SK-N-MC (cell line): ENCODE results near the gene PYDC2.

Experiments used
- DNase-seq: peaks from one replicate; pipeline ENCODE4 v3.0.0-alpha.2; 2011; ENCODE audit warnings: low read depth, low spot score
- H3K27ac ChIP-seq: fragments of 200-600 bp; sonication (generic); 2 replicates; pipeline ENCODE4 v1.5.1; 2016; ENCODE audit warnings: mixed run types
- H3K36me3 ChIP-seq: fragments of 200-600 bp; sonication (generic); 2 replicates; pipeline ENCODE4 v1.6.1; 2017; ENCODE audit warnings: antibody characterized with exemption, low read length, mixed read lengths; ENCODE audit not compliant: insufficient read depth
- H3K4me3 ChIP-seq: fragments of 200-600 bp; sonication (generic); 2 replicates; pipeline ENCODE4 v1.5.1; 2016
- H3K9ac ChIP-seq: fragments of 200-600 bp; sonication (generic); 2 replicates; pipeline ENCODE4 v1.8.0; 2017; ENCODE audit warnings: mixed run types, mixed read lengths; ENCODE audit not compliant: insufficient read length
- H3K9me3 ChIP-seq: fragments of 200-600 bp; sonication (generic); 2 replicates; pipeline ENCODE4 v1.6.1; 2017; ENCODE audit warnings: low read depth, mild to moderate bottlenecking, antibody characterized with exemption, low read length, moderate library complexity, mixed read lengths
- EZH2 ChIP-seq: fragments of 200-600 bp; sonication (generic); IDR thresholded peaks from one replicate; pipeline ENCODE4 v1.6.1; 2017; ENCODE audit warnings: antibody characterized with exemption
- FOXP2 ChIP-seq: optimal IDR thresholded peaks from 2 replicates; pipeline ENCODE3; 2011; ENCODE audit warnings: mild to moderate bottlenecking, moderate library complexity; ENCODE audit not compliant: insufficient read depth; ENCODE audit errors: extremely low read length, control extremely low read depth
- POLR2AphosphoS5 ChIP-seq: IDR thresholded peaks from 2 replicates; pipeline ENCODE4 v1.6.1; 2012; ENCODE audit warnings: mild to moderate bottlenecking, low read depth, low read length, borderline replicate concordance

The PYDC2 gene

GRCh38 chr3:191426311-191426710, 34.7 kb upstream of the PYDC2 start:
- TF ChIP-seq FOXP2 (no peak), EZH2 (no peak), POLR2AphosphoS5 (no peak)
- Histone ChIP-seq H3K9ac (no peak overlapping the region), H3K36me3 (no peaks in the 10 kb centered on the region), H3K27ac (no peak overlapping the region), H3K4me3 (no peak overlapping the region), H3K9me3 (no peaks in the 10 kb centered on the region)
- no peak for DNase-seq

GRCh38 chr3:191428177-191428576, 32.8 kb upstream of the PYDC2 start:
- Histone ChIP-seq H3K27ac (no peak overlapping the region), H3K9me3 (no peaks in the 10 kb centered on the region), H3K4me3 (no peak overlapping the region), H3K36me3 (no peaks in the 10 kb centered on the region), H3K9ac (no peak overlapping the region)
- DNase-seq, result no peak
- TF ChIP-seq POLR2AphosphoS5, result no peak
- no peak for TF ChIP-seq FOXP2
- TF ChIP-seq EZH2, result no peak

- no peak overlapping the region for H3K9ac ChIP-seq
- H3K36me3 ChIP-seq, result no peaks in the 10 kb centered on the region
- no peak for DNase-seq
- no peak overlapping the region for H3K27ac ChIP-seq
- H3K4me3 ChIP-seq, result no peak overlapping the region
- no peak for TF ChIP-seq POLR2AphosphoS5
- TF ChIP-seq FOXP2, result no peak
- no peak for TF ChIP-seq EZH2
- H3K9me3 ChIP-seq, result no peaks in the 10 kb centered on the region
These were observed 30.9 kb upstream of the PYDC2 start for GRCh38 chr3:191430103-191430502.

DNA sequence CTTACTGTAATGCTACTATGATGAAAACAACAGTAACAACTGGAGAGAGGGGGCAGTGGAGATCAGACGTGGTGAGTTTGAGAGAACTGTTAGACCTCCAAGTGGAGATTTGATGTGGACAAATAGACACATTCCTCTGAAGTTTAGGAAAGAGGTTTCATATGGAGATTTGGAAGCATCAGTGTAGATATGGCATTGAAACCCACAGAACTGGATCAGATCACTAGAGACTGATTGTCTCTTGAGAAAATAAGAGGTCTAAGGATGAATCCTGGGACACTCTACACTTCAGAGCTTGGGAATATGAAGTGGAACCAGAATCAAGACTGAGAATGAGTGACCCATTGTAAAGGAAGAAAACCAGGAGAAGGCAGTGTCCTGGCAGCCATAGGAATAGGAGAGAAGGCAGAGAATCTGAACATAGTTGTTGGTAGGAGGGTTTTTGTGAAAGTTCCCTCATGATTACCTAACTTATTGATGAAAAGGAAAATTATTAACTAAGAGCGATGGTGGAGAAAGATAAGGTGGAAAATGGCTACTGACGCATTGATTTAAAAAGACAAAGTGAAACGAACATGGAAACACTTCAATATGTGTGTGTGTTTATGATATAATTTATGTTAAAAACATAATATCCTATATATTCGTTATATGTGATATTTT, 29.7 kb upstream of the PYDC2 start:
- H3K4me3 ChIP-seq, result no peak overlapping the region
- H3K9me3 ChIP-seq, result no peaks in the 10 kb centered on the region
- no peak overlapping the region for H3K9ac ChIP-seq
- no peaks in the 10 kb centered on the region for H3K36me3 ChIP-seq
- TF ChIP-seq FOXP2, result no peak
- no peak for TF ChIP-seq POLR2AphosphoS5
- TF ChIP-seq EZH2, result no peak
- H3K27ac ChIP-seq, result no peak overlapping the region
- DNase-seq, result no peak

GRCh38 chr3:191432162-191432561, 28.8 kb upstream of the PYDC2 start:
- no peak for TF ChIP-seq EZH2
- TF ChIP-seq FOXP2, result no peak
- TF ChIP-seq POLR2AphosphoS5, result no peak
- no peak overlapping the region for H3K27ac ChIP-seq
- DNase-seq, result no peak
- no peak overlapping the region for H3K4me3 ChIP-seq
- no peak overlapping the region for H3K9ac ChIP-seq
- no peaks in the 10 kb centered on the region for H3K36me3 ChIP-seq
- H3K9me3 ChIP-seq, result no peaks in the 10 kb centered on the region

DNA sequence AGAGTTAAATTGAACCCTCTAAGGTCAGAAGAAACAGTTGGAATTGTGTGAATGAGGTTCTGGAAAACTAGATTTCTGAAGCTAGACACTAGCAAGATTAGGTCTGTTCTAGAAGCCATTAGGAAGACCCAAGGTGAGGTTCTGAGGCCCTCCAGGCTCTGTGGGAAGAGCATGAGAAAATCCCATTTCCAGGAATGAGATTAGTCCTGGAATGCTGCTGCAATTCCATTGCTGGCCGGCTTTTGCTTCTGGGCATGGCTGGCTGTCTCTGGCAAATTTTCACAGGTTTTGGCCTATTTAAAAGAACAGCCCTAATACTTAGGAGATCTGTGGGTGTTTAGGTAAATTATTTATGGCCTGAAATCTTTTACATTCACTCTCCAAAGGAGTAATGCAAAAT, 26.9 kb upstream of the PYDC2 start:
- no peaks in the 10 kb centered on the region for H3K36me3 ChIP-seq
- TF ChIP-seq POLR2AphosphoS5 (no peak), FOXP2 (no peak), EZH2 (no peak)
- H3K27ac ChIP-seq, result no peak overlapping the region
- no peak overlapping the region for H3K9ac ChIP-seq
- no peaks in the 10 kb centered on the region for H3K9me3 ChIP-seq
- no peak for DNase-seq
- no peak overlapping the region for H3K4me3 ChIP-seq

DNA sequence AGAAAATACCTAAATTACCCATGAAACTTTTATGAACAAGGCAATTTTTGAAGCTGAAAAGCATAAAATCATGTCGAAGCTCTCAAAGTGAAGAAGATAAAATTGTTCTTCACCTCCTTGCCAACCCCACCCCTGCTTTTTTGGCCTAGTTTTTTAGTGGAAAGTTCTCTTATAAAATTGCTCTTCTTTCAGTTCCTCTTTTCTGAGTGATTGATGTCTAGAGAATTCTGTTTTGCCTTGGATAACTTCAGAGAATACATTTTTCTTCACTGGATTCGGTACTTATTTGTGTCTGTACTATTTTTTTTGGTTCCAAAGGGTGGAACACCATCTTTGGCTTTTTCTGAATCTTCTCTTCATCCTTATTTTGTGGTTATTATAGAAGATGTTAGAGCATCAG, 25.0 kb upstream of the PYDC2 start:
- no peaks in the 10 kb centered on the region for H3K36me3 ChIP-seq
- H3K4me3 ChIP-seq, result no peak overlapping the region
- no peak for DNase-seq
- TF ChIP-seq EZH2 (no peak), POLR2AphosphoS5 (no peak), FOXP2 (no peak)
- H3K27ac ChIP-seq, result no peak overlapping the region
- no peak overlapping the region for H3K9ac ChIP-seq
- no peaks in the 10 kb centered on the region for H3K9me3 ChIP-seq

GRCh38 chr3:191438150-191438814, 22.7 kb upstream of the PYDC2 start:
- no peaks in the 10 kb centered on the region for H3K9me3 ChIP-seq
- no peak for DNase-seq
- H3K36me3 ChIP-seq, result no peaks in the 10 kb centered on the region
- TF ChIP-seq POLR2AphosphoS5, result no peak
- TF ChIP-seq FOXP2, result no peak
- no peak for TF ChIP-seq EZH2
- H3K9ac ChIP-seq, result no peak overlapping the region
- H3K4me3 ChIP-seq, result no peak overlapping the region
- H3K27ac ChIP-seq, result no peak overlapping the region

DNA sequence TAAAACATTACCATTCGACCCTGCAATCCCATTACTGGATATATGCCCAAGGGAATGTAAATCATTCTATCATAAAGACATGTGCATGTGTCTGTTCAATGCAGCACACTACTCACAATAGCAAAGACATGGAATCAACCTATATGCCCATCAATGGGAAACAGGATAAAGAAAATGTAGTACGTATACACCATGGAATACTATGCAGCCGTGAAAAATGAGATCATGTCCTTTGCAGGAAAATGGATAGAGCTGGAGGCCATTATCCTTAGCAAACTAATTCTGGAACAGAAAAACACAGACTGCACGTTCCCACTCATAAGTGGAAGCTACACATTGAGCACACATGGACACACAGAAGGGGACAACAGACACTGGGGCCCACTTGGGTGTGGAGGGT, 20.4 kb upstream of the PYDC2 start:
- DNase-seq, result no peak
- no peak for TF ChIP-seq EZH2
- TF ChIP-seq POLR2AphosphoS5, result no peak
- Histone ChIP-seq H3K36me3 (no peaks in the 10 kb centered on the region), H3K9me3 (no peaks in the 10 kb centered on the region), H3K27ac (no peak overlapping the region), H3K9ac (no peak overlapping the region), H3K4me3 (no peak overlapping the region)
